ENCODE data around the gene WDR27.

Gene WDR27

DNA sequence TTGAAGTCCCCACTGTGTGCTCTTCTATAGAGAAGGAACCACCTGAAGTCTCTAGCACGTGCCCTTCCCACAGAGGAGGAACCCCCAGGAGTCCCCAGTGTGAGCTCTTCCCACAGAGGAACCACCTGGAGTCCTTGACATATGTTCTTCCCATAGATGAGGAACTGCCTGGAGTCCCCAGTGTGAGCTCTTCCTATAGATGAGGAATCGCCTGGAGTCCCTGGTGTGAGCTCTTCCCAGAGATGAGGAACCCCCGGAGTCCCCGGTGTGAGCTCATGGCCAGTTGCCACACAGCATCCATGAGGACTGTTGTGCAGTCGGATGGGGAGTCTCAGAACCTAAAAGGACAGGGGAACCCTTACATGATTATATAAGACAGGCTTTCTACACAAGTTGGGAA is 290.1 kb downstream of the WDR27 start:
- DNase-seq (ENCODE audit: low spot score) (no peak), FAIRE-seq (no peak)

DNA sequence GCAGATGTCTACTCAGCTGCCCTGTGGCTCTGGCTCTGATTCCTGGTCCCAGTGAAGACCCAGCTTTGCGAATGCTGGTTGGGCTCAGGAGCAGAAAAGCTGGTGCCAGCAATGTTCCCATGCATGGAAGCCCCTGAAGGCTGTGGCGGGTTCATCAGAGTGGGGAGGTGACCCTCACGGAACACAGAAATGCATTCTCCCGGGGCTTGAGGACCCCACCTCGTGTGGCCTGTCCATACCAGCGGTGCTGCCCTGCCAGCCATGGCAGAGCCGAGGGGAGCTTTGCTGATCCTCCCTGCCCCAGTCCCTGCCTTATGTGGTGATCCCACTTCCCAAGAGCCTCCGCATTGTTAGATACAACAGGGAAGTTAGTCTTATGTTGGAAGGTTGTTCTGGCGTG is 290.5 kb downstream of the WDR27 start:
- FAIRE-seq (no peak), DNase-seq (ENCODE audit: low spot score) (no peak)

DNA sequence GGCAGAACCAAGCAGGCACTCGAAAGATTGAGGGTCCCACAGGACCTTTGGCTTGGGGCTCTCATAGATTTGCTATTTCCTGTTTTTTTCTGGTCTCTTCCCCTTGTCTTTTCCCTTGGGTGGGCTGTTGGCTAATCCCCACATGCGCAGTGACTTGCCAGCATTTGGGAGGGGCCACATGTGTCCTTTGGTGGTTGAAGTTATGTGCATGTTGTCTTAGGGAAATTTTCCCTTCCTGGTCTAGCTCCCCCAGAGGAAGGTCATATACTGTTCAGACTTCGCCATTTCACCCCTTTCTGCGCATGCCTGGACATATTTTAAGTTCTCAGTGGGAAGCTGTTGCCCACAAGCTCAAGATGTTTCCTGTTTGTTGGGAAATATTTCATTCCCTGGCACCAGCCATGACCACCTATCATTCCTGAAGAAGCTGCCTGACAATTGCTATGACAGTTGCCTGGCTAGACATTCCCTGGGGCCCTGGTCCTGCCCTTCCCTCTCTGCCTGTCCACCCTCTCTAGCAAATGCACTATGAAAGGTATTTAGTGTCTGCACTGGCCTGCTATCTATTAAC is 292.0 kb downstream of the WDR27 start:
- FAIRE-seq (no peak), DNase-seq (ENCODE audit: low spot score) (no peak)

DNA sequence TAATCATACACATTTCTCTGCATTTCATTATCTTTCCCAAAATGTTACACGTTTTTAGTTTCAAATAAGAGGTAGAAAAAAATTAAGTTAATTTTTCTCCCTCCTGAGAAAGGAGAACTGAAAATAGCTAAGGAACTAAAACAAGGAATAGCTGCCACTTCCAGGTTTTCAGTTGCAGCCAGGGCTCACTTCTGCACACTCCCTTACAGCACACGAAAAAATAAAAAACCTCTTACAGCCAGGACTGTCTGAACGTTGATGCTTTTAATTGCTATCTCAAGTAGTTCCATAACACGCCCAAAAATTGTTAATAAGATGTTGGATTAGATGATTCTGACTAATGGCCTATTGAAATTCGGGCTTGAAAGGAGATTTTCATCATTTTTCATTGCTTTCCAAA is 294.5 kb downstream of the WDR27 start:
- no peak for DNase-seq (ENCODE audit: low spot score)
- no peak for FAIRE-seq
